GM21717 (cell line): ENCODE results near the gene ITPKB.
A peak's percentile ranks its signal among the peaks of the same experiment; 100 is the strongest.

ENCODE experiments used
- ATAC-seq: cut with Tn5 transposase; IDR thresholded peaks from one replicate; pipeline ENCODE4 v1.9.1; 2021; ENCODE audit warnings: mild to moderate bottlenecking, moderate library complexity; ENCODE audit not compliant: unreplicated experiment

ITPKB gene

DNA sequence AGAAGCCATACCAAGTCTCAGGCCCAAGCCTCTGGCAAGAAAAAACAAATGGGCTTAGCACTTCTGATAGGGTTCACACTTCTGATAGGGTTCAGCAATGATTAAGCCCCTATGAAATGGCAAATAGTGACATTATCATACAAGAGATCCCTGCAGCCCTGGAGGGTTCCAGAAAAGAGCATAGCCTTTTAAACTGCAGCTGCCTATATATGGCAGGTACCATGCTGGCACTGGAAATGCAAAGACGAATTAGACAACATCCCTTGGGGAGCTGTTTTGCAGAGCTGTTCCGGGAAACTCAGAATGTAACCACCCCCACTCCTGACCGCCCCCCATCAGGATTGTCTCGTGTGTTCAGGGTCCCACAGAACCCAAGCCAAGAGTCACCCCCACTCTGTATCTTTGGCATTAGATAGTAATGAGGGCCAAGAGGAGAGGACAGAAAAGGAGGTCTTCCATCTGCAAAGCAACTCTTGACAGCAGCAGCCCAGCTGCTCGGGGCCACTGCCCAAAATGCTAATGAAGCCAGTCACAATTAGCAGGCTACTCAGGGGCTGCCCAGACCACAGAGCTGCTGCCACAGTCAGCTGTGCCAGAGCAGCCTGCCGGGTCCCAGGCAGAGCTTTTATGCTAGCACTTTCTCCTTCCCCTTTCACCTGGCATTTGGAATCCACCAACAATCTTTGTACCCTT is 50.9 kb downstream of the ITPKB start:
- no peak for ATAC-seq

DNA sequence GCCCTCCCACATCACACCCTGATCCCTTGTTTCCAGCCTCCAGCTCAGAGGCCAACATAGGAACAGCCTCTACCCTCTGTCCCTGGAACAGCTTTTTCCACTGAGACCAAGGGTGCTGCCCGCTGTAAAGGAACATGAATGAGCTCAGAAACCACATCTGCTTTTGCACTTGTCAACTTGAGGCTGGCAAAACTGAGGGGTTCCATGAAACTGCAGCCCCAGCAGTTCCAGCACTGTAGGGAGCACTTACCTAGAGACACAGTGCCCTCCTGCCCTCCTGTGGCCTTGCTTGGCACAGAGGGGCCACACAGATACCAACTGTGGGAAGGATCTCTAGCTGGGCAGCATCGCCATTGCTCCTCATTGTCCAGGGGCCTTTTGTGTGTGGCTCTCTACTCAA is 51.7 kb downstream of the ITPKB start:
- no peak for ATAC-seq

- no peak for ATAC-seq
Measured at GRCh38 chr1:226686440-226687425, 52.3 kb downstream of the ITPKB start.

DNA sequence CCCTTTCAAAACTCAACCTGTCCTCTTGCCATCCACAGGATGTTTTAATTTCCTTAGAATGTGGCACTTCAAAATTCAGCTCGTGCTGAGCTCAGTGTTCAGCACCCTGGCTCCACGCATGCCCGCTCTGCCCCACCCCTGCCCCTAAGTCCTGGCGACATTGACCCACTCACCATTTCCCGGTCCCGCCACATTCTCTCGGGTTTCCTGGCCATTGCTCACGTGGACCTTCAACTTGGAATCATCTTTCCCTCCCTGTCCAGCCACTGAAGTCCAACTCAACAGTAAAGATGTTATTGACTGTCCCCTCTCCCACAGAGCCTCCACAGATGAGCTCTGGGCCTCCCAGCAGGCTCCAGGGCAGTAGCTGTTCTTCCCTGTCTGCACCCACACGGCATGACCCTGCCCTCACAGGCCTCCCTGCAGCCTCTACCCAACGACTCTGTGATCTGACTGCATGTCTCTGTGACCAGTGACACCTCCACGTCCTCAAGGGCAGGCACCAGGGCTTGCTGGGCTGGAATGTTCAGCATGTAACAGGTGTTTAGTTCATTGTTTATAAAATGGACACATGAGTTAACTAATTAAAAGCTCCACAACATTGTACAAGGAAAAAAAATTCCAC is 53.8 kb downstream of the ITPKB start:
- ATAC-seq = no peak

- ATAC-seq = no peak
Measured at GRCh38 chr1:226684026-226684425, 55.1 kb downstream of the ITPKB start.

- no peak for ATAC-seq
Measured at GRCh38 chr1:226682871-226683814, 55.9 kb downstream of the ITPKB start.

DNA sequence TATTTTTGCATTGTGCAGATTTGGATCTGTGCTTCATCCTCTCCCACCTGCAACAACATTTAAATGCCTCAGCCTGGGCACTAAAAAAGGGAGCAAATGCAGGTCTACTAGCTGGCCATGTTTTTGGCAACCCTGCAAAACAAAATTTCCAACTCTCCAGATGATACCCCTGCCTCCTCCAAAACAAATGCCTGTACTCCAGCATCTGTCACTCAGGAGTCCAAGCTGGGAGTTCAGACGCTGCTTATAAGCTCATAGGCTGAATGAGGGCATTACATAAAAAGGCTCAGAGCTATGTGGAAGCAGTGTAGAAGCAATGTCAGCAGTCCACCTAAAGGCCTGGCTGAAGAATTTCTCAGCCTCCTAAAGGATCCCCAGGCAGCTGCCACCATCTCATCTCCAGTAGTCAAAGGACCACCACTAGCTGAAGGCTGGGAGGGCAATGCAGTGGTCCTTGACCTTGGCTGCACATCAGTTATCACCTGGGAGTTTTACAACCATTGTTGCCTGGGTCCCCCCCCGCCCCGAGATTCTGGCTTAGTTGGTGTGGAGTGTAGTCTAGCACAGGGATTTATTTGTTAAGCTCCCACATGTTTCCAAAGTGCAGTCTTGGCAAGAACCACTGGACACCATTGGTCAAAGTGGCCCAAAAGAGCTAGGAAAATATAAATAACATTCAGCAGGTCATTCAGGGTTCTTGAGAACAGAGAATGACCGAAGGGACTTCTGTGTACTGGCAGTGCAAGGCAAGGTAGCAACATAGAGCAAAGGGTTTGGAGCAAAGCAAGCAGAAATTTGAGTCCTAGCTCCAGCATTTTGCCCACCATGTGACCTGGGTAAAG is 57.2 kb downstream of the ITPKB start:
- ATAC-seq = no peak

DNA sequence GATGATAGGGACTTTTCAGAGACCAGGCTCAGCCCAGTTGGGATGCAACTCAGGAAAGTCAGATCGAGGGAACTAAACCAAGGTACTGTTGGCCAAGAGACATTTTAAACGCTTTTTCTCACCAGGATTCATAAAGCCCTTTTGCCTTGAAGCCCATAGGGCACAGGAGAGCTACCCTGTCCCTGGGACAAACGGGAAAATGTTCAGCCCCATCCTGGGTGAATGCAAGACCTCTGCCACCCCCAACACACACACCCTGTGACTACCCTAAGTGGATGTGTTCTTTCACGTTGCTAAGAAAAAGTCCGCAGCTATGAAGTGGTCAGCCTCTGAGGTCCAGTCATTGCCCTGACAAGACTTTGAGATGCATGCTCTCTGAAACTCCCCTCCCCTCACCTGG is 58.4 kb downstream of the ITPKB start:
- ATAC-seq = no peak

- ATAC-seq = peak; percentile 44
Measured at GRCh38 chr1:226679853-226680516, 59.1 kb downstream of the ITPKB start.

DNA sequence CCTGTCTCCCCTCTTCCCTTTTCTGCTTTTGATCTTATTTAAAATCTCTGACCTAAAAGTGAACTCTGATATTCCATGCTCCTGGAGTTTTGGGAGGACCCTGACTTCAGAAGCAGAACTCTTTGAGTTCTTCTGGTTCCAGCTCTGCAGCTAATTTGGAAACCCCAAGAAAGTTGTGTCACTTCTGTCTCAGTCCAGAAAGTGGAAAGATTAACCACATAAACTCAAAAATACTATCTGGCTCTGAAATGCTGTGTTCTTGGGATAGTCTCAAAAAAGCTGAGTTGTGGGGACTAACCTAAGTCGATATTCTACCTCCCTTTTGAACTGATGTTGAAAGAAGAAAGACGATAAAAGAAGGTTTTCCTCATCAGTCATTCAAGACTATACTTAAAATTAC is 59.8 kb downstream of the ITPKB start:
- no peak for ATAC-seq

DNA sequence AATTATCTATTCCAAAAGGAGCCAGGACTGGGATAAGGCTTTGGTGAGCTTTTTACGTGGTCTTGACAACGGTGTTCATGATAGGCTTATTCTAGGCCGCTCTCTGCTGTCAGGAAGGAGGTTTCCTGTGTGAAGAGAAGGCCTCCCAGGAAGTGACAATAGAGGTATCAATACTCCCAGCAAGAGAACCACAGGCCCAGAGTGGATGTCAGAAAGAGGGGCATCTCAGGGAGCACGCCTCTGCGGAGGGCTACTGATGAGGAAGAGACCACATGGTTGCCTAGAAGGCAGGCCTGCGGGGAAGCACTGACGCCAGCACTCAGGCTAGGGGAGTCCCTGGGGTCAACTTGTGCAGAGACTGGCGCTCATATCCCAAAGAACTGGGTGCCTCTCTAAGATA is 60.4 kb downstream of the ITPKB start:
- no peak for ATAC-seq

GRCh38 chr1:226678251-226678650 is 60.8 kb downstream of the ITPKB start:
- no peak for ATAC-seq

GRCh38 chr1:226677027-226678020 is 61.8 kb downstream of the ITPKB start:
- peak; percentile 39 for ATAC-seq

DNA sequence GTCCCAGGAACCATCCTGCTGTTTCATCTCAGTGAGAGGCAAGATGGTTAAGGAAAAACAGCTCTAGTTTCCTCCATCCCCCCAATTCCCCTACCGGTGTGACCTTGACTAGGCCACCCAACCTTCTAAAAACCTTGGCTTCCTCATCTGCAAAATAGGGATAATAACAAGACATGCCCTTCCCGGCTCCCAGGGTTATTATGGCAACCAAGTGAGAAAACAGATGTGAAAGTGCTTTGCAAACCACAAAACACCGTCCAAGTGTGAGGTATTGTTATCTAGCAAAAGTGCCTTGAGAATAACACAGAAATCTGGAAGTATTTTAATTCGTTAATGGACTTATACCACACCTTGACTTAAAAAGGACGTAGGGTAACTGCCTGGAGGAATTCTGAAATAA is 62.7 kb downstream of the ITPKB start:
- no peak for ATAC-seq

- ATAC-seq = no peak
Measured at GRCh38 chr1:226675715-226676357, 63.2 kb downstream of the ITPKB start.

GRCh38 chr1:226674892-226675714 is 64.0 kb downstream of the ITPKB start:
- peak; percentile 56 for ATAC-seq
